HFF-Myc (cell line): ENCODE data around the gene EPHA6.

Experiments used
- DNase-seq: peaks from one replicate; pipeline ENCODE4 v3.0.0-alpha.2; 2011; ENCODE audit warnings: low read depth; ENCODE audit errors: extremely low read depth
- H3K4me3 ChIP-seq: replicated peaks from 2 replicates; pipeline ENCODE4 v1.5.1; 2011; ENCODE audit warnings: low read depth, mild to moderate bottlenecking, control low read depth, low read length
- CTCF ChIP-seq: IDR thresholded peaks from 2 replicates; pipeline ENCODE4 v1.5.1; 2012; ENCODE audit warnings: mild to moderate bottlenecking, low read depth, low read length, control low read depth; ENCODE audit errors: missing control alignments

The EPHA6 gene

DNA sequence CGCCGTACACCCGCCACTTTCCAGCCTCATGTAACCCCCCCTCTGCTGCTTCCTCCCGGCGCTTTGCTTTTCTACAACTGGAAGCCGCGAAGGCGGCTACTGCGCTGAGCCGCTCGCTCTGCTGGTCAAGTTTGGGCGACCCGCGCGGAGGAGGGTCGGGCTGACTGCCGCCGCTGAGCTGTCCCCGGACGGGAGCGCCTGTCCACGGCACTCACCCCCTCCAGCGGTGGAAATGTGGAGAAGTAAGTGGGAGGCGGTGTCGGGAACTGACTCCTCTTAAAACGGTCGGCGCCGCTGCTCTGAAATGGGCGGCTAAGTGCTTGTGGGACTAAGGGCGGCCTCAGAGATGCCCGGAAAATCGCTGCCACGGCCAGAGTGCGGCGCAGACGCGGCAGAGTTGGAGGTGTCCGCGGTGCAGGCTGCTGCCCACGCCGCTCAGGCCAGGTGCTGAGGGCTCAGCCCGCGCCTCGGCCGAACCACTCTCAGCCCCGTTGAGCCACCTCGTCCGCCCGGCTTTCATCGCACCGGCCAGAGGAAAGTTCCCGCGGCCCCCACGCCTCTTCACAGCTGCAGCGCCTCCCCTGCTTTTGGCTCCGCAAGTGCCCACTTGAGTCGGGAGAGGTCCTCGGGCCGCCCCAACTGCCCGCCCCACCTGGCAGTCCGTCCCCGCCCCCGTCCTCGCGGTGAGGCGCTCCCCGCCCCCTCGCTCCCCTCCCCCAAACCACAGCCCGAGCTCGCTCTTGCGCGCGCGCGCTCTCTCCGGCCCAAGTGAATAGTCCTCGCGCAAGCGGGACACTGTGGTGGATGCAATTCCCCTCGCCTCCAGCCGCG, at the start of gene EPHA6:
Gene EPHA6, plus strand, starts transcription at position 775 of the 831 bp plus-strand sequence.
- H3K4me3 ChIP-seq: peak within 1 kb of the TSS; percentile 15; the same call in 1 of the 2 replicates
- no peak for TF ChIP-seq CTCF
- no peak for DNase-seq

- H3K4me3 ChIP-seq: no peak overlapping the region
- TF ChIP-seq CTCF: no peak
- no peak for DNase-seq
These were observed 37.6 kb upstream of the EPHA6 start for GRCh38 chr3:96776818-96777217.

DNA sequence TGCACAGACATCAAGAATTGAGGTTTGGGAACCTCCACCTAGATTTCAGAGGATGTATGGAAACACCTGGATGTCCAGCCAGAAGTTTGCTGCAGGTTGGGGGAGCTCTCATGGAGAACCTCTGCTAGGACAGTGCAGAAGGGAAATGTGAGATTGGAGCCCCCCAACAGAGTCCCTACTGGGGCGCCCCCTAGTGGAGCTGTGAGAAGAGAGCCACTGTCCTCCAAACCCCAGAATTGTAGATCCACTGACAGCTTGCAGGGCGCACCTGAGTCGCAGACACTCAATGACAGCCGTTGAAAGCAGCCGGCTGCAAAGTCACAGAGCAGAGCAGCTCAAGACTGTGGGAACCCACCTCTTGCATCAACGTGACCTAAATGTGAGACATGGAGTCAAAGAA, 34.6 kb upstream of the EPHA6 start:
- DNase-seq: no peak
- no peak for TF ChIP-seq CTCF
- no peak overlapping the region for H3K4me3 ChIP-seq

- DNase-seq: no peak
- no peak overlapping the region for H3K4me3 ChIP-seq
- TF ChIP-seq CTCF: no peak
These were observed 18.3 kb upstream of the EPHA6 start for GRCh38 chr3:96796101-96796500.

DNA sequence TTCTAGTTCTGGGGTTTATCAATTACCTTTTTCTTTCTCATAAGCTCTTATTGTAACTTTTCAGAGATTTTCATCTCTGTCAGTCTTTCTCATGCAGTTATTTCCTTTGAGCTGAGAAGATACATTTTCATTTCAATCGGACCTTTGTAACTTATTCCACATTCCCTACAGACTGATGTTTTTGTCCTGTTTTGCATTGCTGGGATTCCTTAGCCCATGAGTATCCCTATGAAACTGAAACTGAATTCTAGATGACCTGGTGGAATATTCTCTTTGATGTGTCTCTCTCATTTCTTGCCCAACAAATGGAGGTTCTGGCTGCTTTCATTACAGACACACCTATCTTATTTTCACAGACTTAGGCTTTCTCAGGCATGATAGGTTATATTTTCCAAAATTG, 10.5 kb upstream of the EPHA6 start:
- DNase-seq: no peak
- no peak overlapping the region for H3K4me3 ChIP-seq
- TF ChIP-seq CTCF: no peak

DNA sequence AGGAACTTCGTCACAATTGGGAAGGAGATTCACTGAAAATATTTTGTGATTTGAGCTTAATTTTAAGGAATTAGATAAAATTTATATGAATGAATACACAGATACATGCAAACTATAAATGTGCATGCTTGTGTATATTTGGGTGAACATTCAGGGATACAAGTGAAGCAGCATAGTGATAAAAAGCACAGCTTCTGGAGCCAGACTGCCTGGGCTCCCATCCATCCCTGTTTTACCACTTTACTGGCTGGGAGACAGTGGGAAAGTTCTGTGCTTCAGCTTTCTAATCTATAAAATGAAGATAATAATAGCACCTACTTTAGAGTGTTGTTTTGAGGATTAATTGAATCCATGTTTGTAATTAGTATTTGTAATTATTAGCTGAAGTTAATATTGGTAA, 8.1 kb upstream of the EPHA6 start:
- no peak for TF ChIP-seq CTCF
- no peak overlapping the region for H3K4me3 ChIP-seq
- DNase-seq: no peak
